Measurements from ENCODE around the gene ANTXR1.
"Not testable (repeated sequence)": the region's sequence is repeated elsewhere in the genome, so short reads cannot be mapped to it uniquely, and the experiment has no call there.

ANTXR1 gene

GRCh38 chr2:69214898-69215297 lies 201.9 kb downstream of the ANTXR1 start:
- no peak for DNase-seq

- DNase-seq = no peak
These were observed 203.8 kb downstream of the ANTXR1 start for GRCh38 chr2:69216535-69217332.

DNA sequence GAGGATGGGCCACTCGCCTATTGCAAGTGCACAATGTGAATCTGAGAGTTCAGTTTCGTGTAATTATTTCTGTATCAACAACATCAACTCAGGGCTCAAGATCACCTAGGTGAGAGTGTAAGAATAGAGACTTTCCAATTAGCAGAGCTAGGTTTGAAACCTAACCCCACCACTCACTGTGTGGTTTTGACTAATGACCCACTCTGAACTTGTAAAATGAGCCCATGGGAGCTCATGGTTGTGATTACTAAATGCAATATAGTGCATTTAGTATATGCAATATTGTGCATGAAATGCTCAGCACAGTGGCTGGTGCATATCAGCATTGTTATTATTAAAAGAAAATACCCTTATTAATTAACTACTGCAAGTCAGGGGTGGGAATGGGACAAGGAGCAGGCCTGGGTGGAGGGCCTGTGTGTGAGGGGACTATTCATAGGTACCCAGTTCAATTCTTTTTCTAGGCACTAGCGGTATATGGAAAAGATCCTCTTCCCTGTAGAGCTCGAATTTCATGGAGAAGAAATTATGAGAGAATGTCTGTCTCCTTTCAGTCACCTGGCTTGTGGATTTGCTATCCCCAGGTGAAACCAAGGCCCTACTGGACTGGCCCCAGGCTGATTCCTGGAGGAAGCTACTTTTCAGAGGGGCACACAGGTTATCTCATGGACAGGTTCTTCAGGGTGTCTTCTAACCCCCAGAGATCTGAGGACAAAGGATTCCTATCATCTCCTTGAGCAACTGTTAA lies 204.5 kb downstream of the ANTXR1 start:
- no peak for DNase-seq

DNA sequence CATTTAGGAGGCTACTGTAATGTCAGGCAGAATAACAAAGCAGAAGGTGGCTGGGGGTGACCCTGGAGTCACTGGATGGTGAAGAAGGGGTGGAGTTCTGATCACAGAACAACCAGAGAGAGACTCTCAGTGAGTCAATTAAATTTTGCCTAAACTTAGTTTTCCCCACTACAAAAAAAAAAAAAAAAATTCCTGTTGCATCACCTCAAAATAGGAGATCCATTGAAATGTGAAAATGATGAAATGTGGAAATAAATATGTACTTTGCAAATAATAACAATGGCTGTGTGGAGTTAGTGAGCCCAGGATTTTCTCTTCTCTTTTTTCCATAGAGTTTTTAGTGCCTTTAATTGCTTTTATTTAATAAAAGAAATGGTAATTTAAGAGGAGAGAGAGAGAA lies 208.5 kb downstream of the ANTXR1 start:
- no peak for DNase-seq

- DNase-seq = no peak
These were observed 209.2 kb downstream of the ANTXR1 start for GRCh38 chr2:69221960-69222751.

DNA sequence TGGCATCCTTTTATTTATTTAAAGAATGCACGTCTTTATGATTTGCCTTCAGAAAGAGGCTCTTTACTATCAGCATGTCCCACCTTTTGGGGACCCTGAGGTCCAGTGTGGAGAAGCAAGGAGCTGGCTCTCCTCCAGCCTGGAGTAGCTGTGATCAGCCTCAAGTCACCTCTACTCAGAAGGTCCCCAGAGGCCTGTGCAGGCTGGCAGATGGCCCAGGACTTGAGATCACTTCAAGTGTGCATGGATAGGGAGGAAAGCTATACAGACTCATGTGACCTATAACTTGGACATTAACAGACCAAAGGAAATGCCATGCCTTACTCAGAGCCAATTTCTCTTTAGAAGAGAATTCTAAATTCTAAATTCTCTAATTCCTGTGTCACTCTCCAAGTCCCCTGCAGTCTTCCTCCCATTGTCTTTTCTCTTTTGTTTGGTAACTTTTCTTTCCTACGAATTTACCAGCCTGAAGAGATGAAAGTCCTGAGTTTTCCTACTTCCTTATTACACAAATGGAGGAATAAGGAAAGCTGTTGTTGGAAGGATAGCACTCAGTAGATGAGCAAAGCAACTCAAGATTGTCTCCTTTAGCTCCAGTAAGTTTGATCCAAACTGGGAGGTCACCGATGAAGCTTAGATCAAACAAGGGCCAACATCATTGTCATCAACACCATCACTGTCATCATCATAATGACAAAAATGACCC lies 210.1 kb downstream of the ANTXR1 start:
- no peak for DNase-seq

- DNase-seq = no peak
These were observed 211.0 kb downstream of the ANTXR1 start for GRCh38 chr2:69223759-69224511.

DNA sequence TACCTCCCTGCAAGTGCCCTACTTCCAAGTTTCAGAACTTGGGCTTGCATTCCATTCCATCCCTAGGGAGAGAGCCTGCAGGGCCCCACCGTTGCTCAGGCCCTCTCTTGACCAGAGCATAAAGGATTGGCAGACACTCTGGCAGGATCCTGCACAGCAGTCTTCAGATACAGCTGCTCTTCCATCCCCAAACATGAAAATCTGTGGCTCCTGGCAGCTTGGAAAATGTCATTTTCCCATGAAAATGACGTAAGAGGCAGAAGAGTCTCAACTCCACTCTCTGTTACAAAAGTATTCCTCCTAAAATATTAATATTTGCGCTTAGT lies 211.5 kb downstream of the ANTXR1 start:
- no peak for DNase-seq

- no peak for DNase-seq
These were observed 213.0 kb downstream of the ANTXR1 start for GRCh38 chr2:69225933-69226332.

DNA sequence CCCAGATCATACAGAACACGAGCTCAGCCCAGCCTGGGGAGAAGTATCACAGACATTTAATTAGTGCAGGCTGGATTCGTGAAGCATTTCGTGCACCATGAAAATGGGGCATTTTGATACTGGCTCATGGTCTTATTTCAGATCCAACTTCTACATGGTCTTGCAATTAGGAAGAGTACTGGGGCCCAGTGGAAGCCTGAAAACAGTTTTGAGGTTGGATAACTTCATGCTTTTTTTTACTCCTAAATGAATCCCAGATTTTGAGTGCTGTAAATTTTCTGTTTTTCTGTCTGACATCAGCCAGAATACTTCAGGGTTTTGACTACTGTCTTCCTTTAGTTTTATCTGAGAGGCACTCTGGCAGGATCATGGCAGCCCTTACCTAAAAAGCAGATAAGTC lies 213.9 kb downstream of the ANTXR1 start:
- DNase-seq = no peak

DNA sequence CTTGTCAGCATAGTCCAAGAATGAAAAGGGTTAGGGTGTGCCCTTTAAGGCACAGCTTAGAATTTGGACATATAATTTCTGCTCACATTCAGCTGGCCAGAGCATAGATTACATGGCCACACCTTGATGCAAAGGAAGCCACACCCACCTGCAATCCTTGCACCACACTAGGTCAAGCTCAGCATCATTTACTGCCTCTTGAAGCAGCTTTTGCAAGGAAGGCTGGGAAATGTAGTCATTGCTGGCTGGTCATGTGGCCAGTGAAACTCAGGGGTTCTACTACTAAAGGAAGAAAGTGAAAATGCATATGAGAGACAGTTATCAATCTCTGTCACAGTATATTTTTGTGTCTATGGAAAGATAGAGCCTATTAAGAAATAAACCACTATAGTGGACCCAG lies 214.7 kb downstream of the ANTXR1 start:
- no peak for DNase-seq

DNA sequence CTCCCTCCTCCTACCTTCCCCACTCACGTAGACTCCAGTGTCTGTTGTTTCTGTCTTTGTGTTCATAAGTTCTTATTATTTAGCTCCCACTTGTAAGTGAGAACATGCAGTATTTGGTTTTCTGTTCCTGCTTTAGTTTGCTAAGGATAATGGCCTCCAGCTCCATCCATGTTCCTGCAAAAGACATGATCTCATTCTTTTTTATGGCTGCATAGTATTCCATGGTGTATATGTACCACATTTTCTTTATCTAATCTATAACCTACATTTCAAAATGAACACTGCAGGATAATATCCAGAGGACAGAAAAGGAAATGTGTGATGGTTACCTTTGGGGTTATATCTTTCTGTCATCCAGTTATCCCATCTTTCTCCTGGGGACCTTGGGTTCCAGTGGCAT lies 218.0 kb downstream of the ANTXR1 start:
- DNase-seq = not testable (repeated sequence)

DNA sequence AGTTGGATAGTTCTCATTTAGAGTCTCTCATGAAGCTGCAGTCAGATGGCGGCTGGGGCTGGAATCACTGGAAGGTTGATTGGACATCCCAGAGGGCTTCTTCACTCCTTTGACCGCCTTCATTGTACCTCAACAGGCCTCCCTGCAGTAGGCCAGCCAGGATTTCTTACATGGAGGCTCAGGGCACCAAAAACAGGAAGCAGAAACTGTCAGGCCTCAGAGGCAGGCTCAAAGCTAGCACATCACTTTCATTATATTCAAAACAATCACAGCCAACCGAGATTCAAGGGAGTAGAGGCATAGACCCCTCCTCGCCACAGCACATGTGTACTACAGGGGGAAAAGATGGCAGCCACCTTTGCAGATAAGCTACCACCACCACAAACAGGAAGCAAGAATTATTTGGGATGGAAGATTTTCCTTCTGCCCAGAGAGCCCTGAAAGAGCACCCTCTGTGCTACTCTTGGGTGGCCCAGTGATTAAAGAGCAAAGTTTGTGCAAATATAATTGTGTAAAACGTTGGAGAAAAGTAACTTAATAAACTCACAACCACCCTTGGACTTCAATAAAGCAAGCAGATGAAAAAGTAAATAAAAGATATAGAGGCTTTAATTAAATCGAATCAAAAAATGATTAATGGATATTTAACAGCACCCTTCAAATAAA lies 218.8 kb downstream of the ANTXR1 start:
- DNase-seq = no peak

GRCh38 chr2:69235835-69236234 lies 222.9 kb downstream of the ANTXR1 start:
- DNase-seq = not testable (repeated sequence)

DNA sequence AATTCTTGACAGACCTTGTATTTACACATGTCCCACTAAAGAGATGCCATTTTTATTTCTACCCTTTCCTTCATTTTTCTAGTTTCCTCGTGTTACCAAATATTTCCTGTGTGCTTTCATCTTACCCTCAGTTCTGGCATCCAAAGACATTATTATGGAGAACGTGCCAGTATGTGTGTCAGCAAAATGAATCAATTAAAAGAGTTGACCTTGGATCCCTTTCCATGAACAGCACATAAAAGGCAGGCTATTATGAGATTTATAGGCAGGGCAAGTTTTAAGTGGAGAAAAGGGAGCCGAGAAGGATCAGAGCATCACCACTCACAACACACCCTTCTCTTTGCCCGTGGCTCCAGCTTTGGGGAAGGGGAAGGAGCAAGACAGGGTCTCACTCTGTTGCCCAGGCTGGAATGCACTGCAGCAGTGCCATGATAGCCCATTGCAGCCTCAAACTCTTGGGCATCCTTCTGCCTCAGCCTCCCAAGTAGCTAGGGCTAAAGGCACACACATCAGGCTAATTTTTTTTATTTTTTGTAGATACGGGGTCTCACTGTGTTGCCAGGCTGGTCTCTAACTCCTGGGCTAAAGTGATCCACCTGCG lies 224.2 kb downstream of the ANTXR1 start:
- no peak for DNase-seq

DNA sequence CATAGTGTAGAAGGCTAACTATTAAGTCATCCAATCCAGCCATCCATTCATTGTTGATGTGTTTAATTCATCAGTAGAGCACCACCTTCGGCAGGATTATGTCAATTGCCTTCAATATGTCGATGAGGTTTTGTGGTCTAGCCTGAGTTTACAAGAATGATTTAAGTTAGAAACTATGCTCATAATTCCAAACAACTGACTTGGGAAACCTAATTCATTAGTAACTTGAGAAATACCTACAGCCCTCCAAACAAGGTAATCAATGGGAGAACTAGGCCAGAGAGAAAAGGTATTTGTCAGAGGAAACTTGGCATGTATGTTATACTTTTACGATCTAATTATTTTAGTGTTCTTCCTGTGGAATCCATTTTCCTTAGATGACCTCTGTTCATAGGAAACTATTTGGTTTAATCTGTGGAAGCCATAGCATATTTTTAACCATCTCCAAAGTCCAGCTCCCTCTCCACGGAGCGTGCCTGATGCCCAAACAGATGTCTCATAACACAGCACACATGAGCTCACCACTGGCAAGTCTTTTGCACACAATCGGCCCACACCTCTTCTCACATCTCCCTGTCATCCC lies 225.6 kb downstream of the ANTXR1 start:
- DNase-seq = no peak

- no peak for DNase-seq
These were observed 228.1 kb downstream of the ANTXR1 start for GRCh38 chr2:69241093-69241492.

GRCh38 chr2:69241664-69242514 lies 228.9 kb downstream of the ANTXR1 start:
- DNase-seq = no peak

DNA sequence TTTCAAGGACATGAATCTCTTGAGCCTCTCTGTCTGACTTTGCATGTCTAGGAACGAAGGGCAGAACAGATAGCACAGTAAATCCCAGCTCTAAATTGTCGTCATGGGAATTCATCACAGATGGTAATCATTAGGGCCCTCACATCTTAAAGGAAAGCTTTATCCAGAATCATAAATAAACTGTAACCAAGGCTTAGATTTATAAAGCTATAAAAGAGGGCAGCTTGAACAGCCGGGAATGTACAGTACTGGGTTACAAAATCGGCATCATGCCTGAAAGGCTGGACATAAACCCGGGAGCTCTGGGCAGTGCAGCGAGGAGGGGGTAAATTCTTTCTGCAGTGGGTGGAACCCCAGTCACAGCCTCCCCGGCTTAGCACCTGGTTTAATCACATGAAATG lies 229.7 kb downstream of the ANTXR1 start:
- DNase-seq = no peak

- DNase-seq = no peak
These were observed 230.7 kb downstream of the ANTXR1 start for GRCh38 chr2:69243652-69244051.
